AG09309 (cell line): Measurements from ENCODE around the gene KCNT2.
"Not testable (repeated sequence)": the region's sequence is repeated elsewhere in the genome, so short reads cannot be mapped to it uniquely, and the experiment has no call there.

Experiments used
- DNase-seq: peaks from one replicate; pipeline ENCODE4 v3.0.0-alpha.2; 2010; ENCODE audit warnings: low read depth
- H3K4me3 ChIP-seq: 2 replicates; pipeline ENCODE4 v1.5.1; 2011; ENCODE audit warnings: mild to moderate bottlenecking, low read depth, low read length, moderate library complexity; ENCODE audit not compliant: control insufficient read depth
- CTCF ChIP-seq: IDR thresholded peaks from 2 replicates; pipeline ENCODE4 v1.5.1; 2011; ENCODE audit warnings: mild to moderate bottlenecking, low read depth, low read length, inconsistent platforms; ENCODE audit not compliant: insufficient read depth, control insufficient read depth; ENCODE audit errors: missing control alignments

The KCNT2 gene

GRCh38 chr1:196650403-196650802 lies 42.2 kb upstream of the KCNT2 start:
- no peak overlapping the region for H3K4me3 ChIP-seq
- DNase-seq = no peak
- no peak for TF ChIP-seq CTCF

- DNase-seq = no peak
- no peak overlapping the region for H3K4me3 ChIP-seq
These were observed 41.8 kb upstream of the KCNT2 start for GRCh38 chr1:196649990-196650389.

GRCh38 chr1:196640976-196641375 lies 32.7 kb upstream of the KCNT2 start:
- no peak overlapping the region for H3K4me3 ChIP-seq
- no peak for TF ChIP-seq CTCF
- DNase-seq = no peak

More at GRCh38 chr1:196649990-196650389, 41.8 kb upstream of the KCNT2 start:
- no peak for TF ChIP-seq CTCF

- not testable (repeated sequence) for DNase-seq, H3K4me3 ChIP-seq
These were observed 31.1 kb upstream of the KCNT2 start for GRCh38 chr1:196639291-196639690.

GRCh38 chr1:196638466-196638865 lies 30.2 kb upstream of the KCNT2 start:
- no peak for TF ChIP-seq CTCF
- H3K4me3 ChIP-seq = no peak overlapping the region
- no peak for DNase-seq

- no peak overlapping the region for H3K4me3 ChIP-seq
- DNase-seq = no peak
- no peak for TF ChIP-seq CTCF
These were observed 29.4 kb upstream of the KCNT2 start for GRCh38 chr1:196637606-196638005.

- no peak overlapping the region for H3K4me3 ChIP-seq
- no peak for DNase-seq
- TF ChIP-seq CTCF = no peak
These were observed 20.6 kb upstream of the KCNT2 start for GRCh38 chr1:196628838-196629237.

- TF ChIP-seq CTCF = no peak
- H3K4me3 ChIP-seq = no peak overlapping the region
- DNase-seq = no peak
These were observed 14.8 kb upstream of the KCNT2 start for GRCh38 chr1:196623079-196623478.
